ENCODE results near the gene TBR1. TPM values are rescaled to one million over a fixed set of nuclear protein-coding genes. Genes with fewer than 3 reads are reported as not detected.

Gene TBR1
- total RNA-seq, 2 donors from 2014 or later = 0.45 TPM; not detected in 1

GRCh38 chr2:161423421-161424393, 7.6 kb downstream of the TBR1 start:
- peaks cover 67% of the 10 kb centered on the region for H3K27me3 ChIP-seq (replicated peaks; ENCODE audit: insufficient read depth)
- TF ChIP-seq CTCF (IDR thresholded peaks at IDR 0.05) = no peak
- TF ChIP-seq POLR2AphosphoS5 (IDR thresholded peaks at IDR 0.05) = no peak
- TF ChIP-seq POLR2A (IDR thresholded peaks at IDR 0.05) = no peak
- no peaks in the 10 kb centered on the region for H3K36me3 ChIP-seq
- intact Hi-C loops (cut with DNase I) = no loop called here
- no peak overlapping the region for H3K27ac ChIP-seq
- 5% methylated on average over 109 of the region's 125 CpGs for WGBS
- no peaks in the 10 kb centered on the region for H3K9me3 ChIP-seq
- no peak overlapping the region for H3K4me3 ChIP-seq
- no peaks in the 10 kb centered on the region for H3K4me1 ChIP-seq (replicated peaks)
- DNase-seq (ENCODE audit: low spot score) = no peak

- Histone ChIP-seq H3K27ac (no peak overlapping the region), H3K4me1 (replicated peaks) (no peaks in the 10 kb centered on the region), H3K36me3 (no peaks in the 10 kb centered on the region), H3K9me3 (no peaks in the 10 kb centered on the region), H3K27me3 (replicated peaks; ENCODE audit: insufficient read depth) (peaks cover 63% of the 10 kb centered on the region), H3K4me3 (no peak overlapping the region)
- no peak for DNase-seq (ENCODE audit: low spot score)
- WGBS = 16% methylated on average over 9 of the region's 9 CpGs
- TF ChIP-seq POLR2A (IDR thresholded peaks at IDR 0.05) (no peak), CTCF (IDR thresholded peaks at IDR 0.05) (no peak), POLR2AphosphoS5 (IDR thresholded peaks at IDR 0.05) (no peak)
- intact Hi-C loops (cut with DNase I) = no loop called here
Observed at GRCh38 chr2:161424394-161424769, 8.3 kb downstream of the TBR1 start.

- DNase-seq (ENCODE audit: low spot score) = no peak
- Histone ChIP-seq H3K9me3 (no peaks in the 10 kb centered on the region), H3K36me3 (no peaks in the 10 kb centered on the region), H3K4me1 (replicated peaks) (no peaks in the 10 kb centered on the region), H3K27ac (no peak overlapping the region), H3K27me3 (replicated peaks; ENCODE audit: insufficient read depth) (peaks cover 60% of the 10 kb centered on the region), H3K4me3 (no peak overlapping the region)
- WGBS = 21% methylated on average over 4 of the region's 4 CpGs
- intact Hi-C loops (cut with DNase I) = no loop called here
- no peak for TF ChIP-seq CTCF (IDR thresholded peaks at IDR 0.05)
- no peak for TF ChIP-seq POLR2AphosphoS5 (IDR thresholded peaks at IDR 0.05)
- TF ChIP-seq POLR2A (IDR thresholded peaks at IDR 0.05) = no peak
Observed at GRCh38 chr2:161424891-161425727, 9.0 kb downstream of the TBR1 start.

GRCh38 chr2:161425728-161426454, 9.8 kb downstream of the TBR1 start:
- 24% methylated on average over 17 of the region's 17 CpGs for WGBS
- H3K36me3 ChIP-seq = no peaks in the 10 kb centered on the region
- intact Hi-C loops (cut with DNase I) = no loop called here

More at GRCh38 chr2:161425728-161426454, 9.8 kb downstream of the TBR1 start:
- H3K9me3 ChIP-seq = no peaks in the 10 kb centered on the region
- no peak for DNase-seq (ENCODE audit: low spot score)
- H3K4me3 ChIP-seq = no peak overlapping the region
- TF ChIP-seq CTCF (IDR thresholded peaks at IDR 0.05) (no peak), POLR2A (IDR thresholded peaks at IDR 0.05) (no peak), POLR2AphosphoS5 (IDR thresholded peaks at IDR 0.05) (no peak)
- H3K4me1 ChIP-seq (replicated peaks) = no peaks in the 10 kb centered on the region
- no peak overlapping the region for H3K27ac ChIP-seq
- H3K27me3 ChIP-seq (replicated peaks; ENCODE audit: insufficient read depth) = peaks cover 57% of the 10 kb centered on the region
